Measurements from ENCODE around the gene STARD13. TPM values are rescaled to one million over a fixed set of nuclear protein-coding genes. Genes with fewer than 3 reads are reported as not detected.

Gene STARD13
- total RNA-seq, 1 experiment from 2014 or later: 2.1 TPM

- peaks cover 4% of the 10 kb centered on the region for H3K23me2 ChIP-seq (ENCODE audit: insufficient read length, low read depth, low read length, poor library complexity, severe bottlenecking)
- H3K9me3 ChIP-seq (ENCODE audit: control insufficient read depth, low read depth, low read length): no peaks in the 10 kb centered on the region
- H4K20me1 ChIP-seq (ENCODE audit: control insufficient read depth, insufficient read depth, insufficient read length): no peaks in the 10 kb centered on the region
- no peak for TF ChIP-seq CTCF (conservative IDR thresholded peaks at IDR 0.05)
- no peak overlapping the region for H2BK120ac ChIP-seq (ENCODE audit: low read depth, low read length, poor library complexity, severe bottlenecking)
- no peak overlapping the region for H2AK5ac ChIP-seq (ENCODE audit: insufficient read length, low read length)
- no peaks in the 10 kb centered on the region for H3K9me3 Mint-ChIP-seq
- H3K4me1 ChIP-seq (ENCODE audit: insufficient read depth, low read length): no peaks in the 10 kb centered on the region; the same call in 1 of the 2 replicates
- no peaks in the 10 kb centered on the region for H3K27me3 ChIP-seq (ENCODE audit: insufficient read depth, low read length)
- H2BK5ac ChIP-seq (ENCODE audit: insufficient read length, low read length): no peak overlapping the region
- H4K5ac ChIP-seq (ENCODE audit: insufficient read length, low read depth, low read length): no peak overlapping the region
- no peak overlapping the region for H3K18ac ChIP-seq (ENCODE audit: insufficient read length, low read depth, low read length)
- no peaks in the 10 kb centered on the region for H3K79me1 ChIP-seq (ENCODE audit: insufficient read depth, low read depth, low read length, poor library complexity, severe bottlenecking)
- H3K56ac ChIP-seq (ENCODE audit: insufficient read length, low read depth, low read length): no peak overlapping the region
- H3K27ac Mint-ChIP-seq: no peak overlapping the region
- H2BK20ac ChIP-seq (ENCODE audit: low read depth, low read length, poor library complexity, severe bottlenecking): no peak overlapping the region
- no peak overlapping the region for H4K91ac ChIP-seq (ENCODE audit: insufficient read length, low read depth, low read length)
- H4K8ac ChIP-seq (replicated peaks; ENCODE audit: insufficient read length, low read depth, low read length): no peak overlapping the region
- H3K14ac ChIP-seq (ENCODE audit: insufficient read depth, low read length): no peak overlapping the region
- no peak overlapping the region for H3K23ac ChIP-seq (ENCODE audit: insufficient read length, low read depth, low read length)
- no peak overlapping the region for H2AFZ ChIP-seq (ENCODE audit: low read length)
- no peaks in the 10 kb centered on the region for H3K27me3 Mint-ChIP-seq (ENCODE audit: low read depth)
- no peak overlapping the region for H3K9ac ChIP-seq (ENCODE audit: extremely low read depth, insufficient read length, low read length)
- H2BK15ac ChIP-seq (ENCODE audit: low read depth, low read length): no peak overlapping the region
- DNase-seq: no peak
- H3K36me3 Mint-ChIP-seq (ENCODE audit: insufficient read depth in 1 of 3, low read depth in 3 of 3): no peaks in the 10 kb centered on the region; a peak in 1 of 7 replicates
- H3K79me2 ChIP-seq (ENCODE audit: insufficient read depth, low read length): no peaks in the 10 kb centered on the region
- H3K4me3 Mint-ChIP-seq: no peak overlapping the region
- WGBS (ENCODE audit: extremely low coverage, insufficient read length, low lambda C conversion rate): no CpG with 5 or more reads among the region's 3 CpGs
- no peak overlapping the region for H2BK12ac ChIP-seq (ENCODE audit: insufficient read length, low read depth, low read length)
- no peak overlapping the region for H3K4ac ChIP-seq (ENCODE audit: low read depth, low read length)
- H3K4me1 Mint-ChIP-seq: peaks cover 15 to 18% of the 10 kb centered on the region in 2 experiments
- H3K4me2 ChIP-seq (ENCODE audit: insufficient read depth, insufficient read length, low read length): no peak overlapping the region
- no peak overlapping the region for H3T11ph ChIP-seq (ENCODE audit: low read length)
- H3K27ac ChIP-seq (ENCODE audit: insufficient read length, low read depth, low read length): no peak overlapping the region
Observed at GRCh38 chr13:33289966-33290365, 4.4 kb upstream of the STARD13 start.

All from H9 (cell line).